ENCODE measurements around the gene TMEM18.

TMEM18 gene

GRCh38 chr2:671787-672605 is 5.2 kb downstream of the TMEM18 start:
- DNase-seq, result no peak

GRCh38 chr2:671072-671471 is 6.1 kb downstream of the TMEM18 start:
- no peak for DNase-seq

GRCh38 chr2:670637-671036 is 6.6 kb downstream of the TMEM18 start:
- no peak for DNase-seq

GRCh38 chr2:669323-669722 is 7.9 kb downstream of the TMEM18 start:
- no peak for DNase-seq

- DNase-seq, result no peak
These were observed 9.2 kb downstream of the TMEM18 start for GRCh38 chr2:668000-668398.

GRCh38 chr2:667332-667999 is 9.7 kb downstream of the TMEM18 start:
- DNase-seq, result no peak

GRCh38 chr2:666441-666840 is 10.8 kb downstream of the TMEM18 start:
- no peak for DNase-seq

GRCh38 chr2:665340-666073 is 11.7 kb downstream of the TMEM18 start:
- DNase-seq, result no peak

- no peak for DNase-seq
These were observed 13.1 kb downstream of the TMEM18 start for GRCh38 chr2:664063-664462.

GRCh38 chr2:663221-663620 is 14.0 kb downstream of the TMEM18 start:
- no peak for DNase-seq

GRCh38 chr2:661360-661635 is 15.9 kb downstream of the TMEM18 start:
- no peak for DNase-seq

GRCh38 chr2:660586-661359 is 16.4 kb downstream of the TMEM18 start:
- DNase-seq, result no peak

- DNase-seq, result no peak
These were observed 17.2 kb downstream of the TMEM18 start for GRCh38 chr2:660029-660428.

GRCh38 chr2:658426-658825 is 18.8 kb downstream of the TMEM18 start:
- no peak for DNase-seq

- DNase-seq, result no peak
These were observed 19.4 kb downstream of the TMEM18 start for GRCh38 chr2:657766-658165.

- DNase-seq, result no peak
These were observed 20.5 kb downstream of the TMEM18 start for GRCh38 chr2:656676-657075.

- DNase-seq, result no peak
These were observed 21.6 kb downstream of the TMEM18 start for GRCh38 chr2:655626-656025.

GRCh38 chr2:654896-655295 is 22.3 kb downstream of the TMEM18 start:
- DNase-seq, result no peak

GRCh38 chr2:653645-654425 is 23.4 kb downstream of the TMEM18 start:
- no peak for DNase-seq

GRCh38 chr2:652881-653480 is 24.2 kb downstream of the TMEM18 start:
- no peak for DNase-seq

- no peak for DNase-seq
These were observed 25.2 kb downstream of the TMEM18 start for GRCh38 chr2:651951-652373.
